ENCODE data around the gene ADNP. TPM values are rescaled to one million over a fixed set of nuclear protein-coding genes. Genes with fewer than 3 reads are reported as not detected.

The ADNP gene
- total RNA-seq, 2 donors from 2014 or later: 32.5 to 61.4 TPM

DNA sequence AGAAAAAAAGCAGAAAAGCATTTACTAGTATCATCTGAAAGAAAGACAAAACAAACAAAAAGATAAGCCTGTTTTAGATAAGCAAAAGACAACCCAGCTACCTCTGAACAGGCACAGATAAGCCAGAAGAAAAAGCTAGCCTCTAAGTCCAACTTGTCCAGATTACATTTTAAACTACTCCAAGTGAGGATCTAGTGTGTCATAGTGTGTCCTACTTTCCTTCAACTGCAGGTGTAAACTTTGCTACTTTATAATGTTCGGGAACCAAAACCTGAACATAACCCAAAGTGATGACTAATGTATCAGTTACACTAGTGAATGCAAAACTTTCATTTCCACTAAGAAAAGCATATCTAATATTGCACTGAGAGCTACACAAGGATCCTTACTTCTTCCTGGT is 19.5 kb downstream of the ADNP start:
- DNase-seq (ENCODE audit: low spot score): no peak
- Histone ChIP-seq H3K4me1 (ENCODE audit: control insufficient read depth in 1 of 2, low read depth in 2 of 2) (peaks cover 37 to 70% of the 10 kb centered on the region in 2 donors), H3K27ac (no peak overlapping the region), H3K4me3 (no peak overlapping the region), H3K9me3 (no peaks in the 10 kb centered on the region), H3K27me3 (replicated peaks; ENCODE audit: insufficient read depth) (no peaks in the 10 kb centered on the region), H3K36me3 (no peaks in the 10 kb centered on the region)
- ATAC-seq (ENCODE audit: insufficient number of reproducible peaks, low FRiP score, low read depth): no peak
- TF ChIP-seq, protein P1, sequence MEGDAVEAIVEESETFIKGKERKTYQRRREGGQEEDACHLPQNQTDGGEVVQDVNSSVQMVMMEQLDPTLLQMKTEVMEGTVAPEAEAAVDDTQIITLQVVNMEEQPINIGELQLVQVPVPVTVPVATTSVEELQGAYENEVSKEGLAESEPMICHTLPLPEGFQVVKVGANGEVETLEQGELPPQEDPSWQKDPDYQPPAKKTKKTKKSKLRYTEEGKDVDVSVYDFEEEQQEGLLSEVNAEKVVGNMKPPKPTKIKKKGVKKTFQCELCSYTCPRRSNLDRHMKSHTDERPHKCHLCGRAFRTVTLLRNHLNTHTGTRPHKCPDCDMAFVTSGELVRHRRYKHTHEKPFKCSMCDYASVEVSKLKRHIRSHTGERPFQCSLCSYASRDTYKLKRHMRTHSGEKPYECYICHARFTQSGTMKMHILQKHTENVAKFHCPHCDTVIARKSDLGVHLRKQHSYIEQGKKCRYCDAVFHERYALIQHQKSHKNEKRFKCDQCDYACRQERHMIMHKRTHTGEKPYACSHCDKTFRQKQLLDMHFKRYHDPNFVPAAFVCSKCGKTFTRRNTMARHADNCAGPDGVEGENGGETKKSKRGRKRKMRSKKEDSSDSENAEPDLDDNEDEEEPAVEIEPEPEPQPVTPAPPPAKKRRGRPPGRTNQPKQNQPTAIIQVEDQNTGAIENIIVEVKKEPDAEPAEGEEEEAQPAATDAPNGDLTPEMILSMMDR (IDR thresholded peaks at IDR 0.05): no peak

- DNase-seq (ENCODE audit: low spot score): no peak
- no peak for ATAC-seq (ENCODE audit: insufficient number of reproducible peaks, low FRiP score, low read depth)
- TF ChIP-seq, protein P1 (IDR thresholded peaks at IDR 0.05): no peak
- Histone ChIP-seq H3K27me3 (replicated peaks; ENCODE audit: insufficient read depth) (no peaks in the 10 kb centered on the region), H3K36me3 (no peaks in the 10 kb centered on the region), H3K9me3 (no peaks in the 10 kb centered on the region), H3K27ac (no peak overlapping the region), H3K4me3 (no peak overlapping the region), H3K4me1 (ENCODE audit: control insufficient read depth in 1 of 2, low read depth in 2 of 2) (peaks cover 35 to 70% of the 10 kb centered on the region in 2 donors)
Observed at GRCh38 chr20:50911030-50911429, 20.2 kb downstream of the ADNP start.

- H3K27ac ChIP-seq: no peak overlapping the region
- ATAC-seq (ENCODE audit: insufficient number of reproducible peaks, low FRiP score, low read depth) (no peak), DNase-seq (ENCODE audit: low spot score) (no peak)
- H3K4me3 ChIP-seq: no peak overlapping the region
- H3K36me3 ChIP-seq: no peaks in the 10 kb centered on the region
- TF ChIP-seq, protein P1 (IDR thresholded peaks at IDR 0.05): no peak
- H3K9me3 ChIP-seq: no peaks in the 10 kb centered on the region
- peaks cover 24 to 70% of the 10 kb centered on the region in 2 donors for H3K4me1 ChIP-seq (ENCODE audit: control insufficient read depth in 1 of 2, low read depth in 2 of 2)
- no peaks in the 10 kb centered on the region for H3K27me3 ChIP-seq (replicated peaks; ENCODE audit: insufficient read depth)
Observed at GRCh38 chr20:50909413-50909812, 21.8 kb downstream of the ADNP start.

- TF ChIP-seq, protein P1 (IDR thresholded peaks at IDR 0.05): no peak
- Histone ChIP-seq H3K9me3 (no peaks in the 10 kb centered on the region), H3K4me1 (ENCODE audit: control insufficient read depth in 1 of 2, low read depth in 2 of 2) (peaks cover 12 to 35% of the 10 kb centered on the region in 2 donors), H3K27ac (no peak overlapping the region), H3K36me3 (no peaks in the 10 kb centered on the region), H3K4me3 (no peak overlapping the region), H3K27me3 (replicated peaks; ENCODE audit: insufficient read depth) (no peaks in the 10 kb centered on the region)
- ATAC-seq (ENCODE audit: insufficient number of reproducible peaks, low FRiP score, low read depth) (peak; percentile 30), DNase-seq (ENCODE audit: low spot score) (no peak)
Observed at GRCh38 chr20:50904067-50904570, 27.1 kb downstream of the ADNP start.

DNA sequence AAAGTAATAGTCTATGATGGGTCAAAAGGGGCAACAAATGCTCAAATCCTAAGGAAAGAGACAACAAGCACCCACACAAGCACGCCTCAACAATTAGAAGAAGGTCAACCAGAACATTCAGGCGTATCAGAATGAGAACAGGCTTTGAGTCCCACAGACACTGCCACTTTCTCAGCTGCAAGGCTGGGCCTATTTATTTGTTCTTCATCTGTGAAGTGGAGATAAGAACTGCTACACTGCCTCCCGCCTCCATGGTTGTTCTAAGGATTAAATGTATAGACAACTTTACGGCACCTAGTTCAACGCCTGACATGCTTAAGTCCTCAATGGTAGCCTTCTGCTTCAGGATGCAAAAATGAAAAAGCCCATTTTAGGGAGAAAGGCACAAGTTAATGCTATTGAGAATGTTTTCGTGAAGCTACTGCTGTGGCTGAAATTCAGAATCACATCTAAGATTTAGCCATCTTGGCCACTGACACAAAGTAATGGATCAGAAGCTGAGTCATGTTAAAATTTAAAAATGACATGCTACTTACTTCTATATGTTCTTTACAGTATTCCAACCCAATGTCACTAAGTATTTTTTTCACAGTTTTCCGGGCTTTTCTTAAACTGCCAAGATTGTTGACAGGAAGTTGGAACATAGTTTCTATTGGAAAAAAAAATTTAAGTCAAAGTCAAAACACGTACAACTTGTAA is 27.7 kb downstream of the ADNP start:
- H3K4me1 ChIP-seq (ENCODE audit: control insufficient read depth in 1 of 2, low read depth in 2 of 2): peaks cover 12 to 35% of the 10 kb centered on the region in 2 donors
- no peaks in the 10 kb centered on the region for H3K27me3 ChIP-seq (replicated peaks; ENCODE audit: insufficient read depth)
- H3K9me3 ChIP-seq: no peaks in the 10 kb centered on the region
- H3K36me3 ChIP-seq: peaks cover 1% of the 10 kb centered on the region
- H3K4me3 ChIP-seq: no peak overlapping the region
- no peak for ATAC-seq (ENCODE audit: insufficient number of reproducible peaks, low FRiP score, low read depth)
- TF ChIP-seq, protein P1 (IDR thresholded peaks at IDR 0.05): no peak
- DNase-seq (ENCODE audit: low spot score): no peak
- no peak overlapping the region for H3K27ac ChIP-seq

Data from thoracic aorta (tissue), 2 donors.